GM20000 (cell line): ENCODE results near the gene LRP1-AS.
A peak's percentile ranks its signal among the peaks of the same experiment; 100 is the strongest.

ENCODE experiments used
- DNase-seq: peaks from one replicate; pipeline ENCODE4 v3.0.0; 2012; ENCODE audit warnings: low spot score
- TF ChIP-seq, protein P1 (sequence below): IDR thresholded peaks from 2 replicates; pipeline ENCODE4 v1.5.1; 2012; ENCODE audit warnings: mild to moderate bottlenecking, control low read depth; ENCODE audit errors: extremely low read depth, missing control alignments

LRP1-AS gene

GRCh38 chr12:57173683-57174082 is 26.3 kb upstream of the LRP1-AS start:
- DNase-seq = no peak
- TF ChIP-seq, protein P1, sequence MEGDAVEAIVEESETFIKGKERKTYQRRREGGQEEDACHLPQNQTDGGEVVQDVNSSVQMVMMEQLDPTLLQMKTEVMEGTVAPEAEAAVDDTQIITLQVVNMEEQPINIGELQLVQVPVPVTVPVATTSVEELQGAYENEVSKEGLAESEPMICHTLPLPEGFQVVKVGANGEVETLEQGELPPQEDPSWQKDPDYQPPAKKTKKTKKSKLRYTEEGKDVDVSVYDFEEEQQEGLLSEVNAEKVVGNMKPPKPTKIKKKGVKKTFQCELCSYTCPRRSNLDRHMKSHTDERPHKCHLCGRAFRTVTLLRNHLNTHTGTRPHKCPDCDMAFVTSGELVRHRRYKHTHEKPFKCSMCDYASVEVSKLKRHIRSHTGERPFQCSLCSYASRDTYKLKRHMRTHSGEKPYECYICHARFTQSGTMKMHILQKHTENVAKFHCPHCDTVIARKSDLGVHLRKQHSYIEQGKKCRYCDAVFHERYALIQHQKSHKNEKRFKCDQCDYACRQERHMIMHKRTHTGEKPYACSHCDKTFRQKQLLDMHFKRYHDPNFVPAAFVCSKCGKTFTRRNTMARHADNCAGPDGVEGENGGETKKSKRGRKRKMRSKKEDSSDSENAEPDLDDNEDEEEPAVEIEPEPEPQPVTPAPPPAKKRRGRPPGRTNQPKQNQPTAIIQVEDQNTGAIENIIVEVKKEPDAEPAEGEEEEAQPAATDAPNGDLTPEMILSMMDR = no peak

GRCh38 chr12:57173089-57173488 is 25.7 kb upstream of the LRP1-AS start:
- TF ChIP-seq, protein P1 = peak; percentile 67
- DNase-seq = peak; percentile 68

DNA sequence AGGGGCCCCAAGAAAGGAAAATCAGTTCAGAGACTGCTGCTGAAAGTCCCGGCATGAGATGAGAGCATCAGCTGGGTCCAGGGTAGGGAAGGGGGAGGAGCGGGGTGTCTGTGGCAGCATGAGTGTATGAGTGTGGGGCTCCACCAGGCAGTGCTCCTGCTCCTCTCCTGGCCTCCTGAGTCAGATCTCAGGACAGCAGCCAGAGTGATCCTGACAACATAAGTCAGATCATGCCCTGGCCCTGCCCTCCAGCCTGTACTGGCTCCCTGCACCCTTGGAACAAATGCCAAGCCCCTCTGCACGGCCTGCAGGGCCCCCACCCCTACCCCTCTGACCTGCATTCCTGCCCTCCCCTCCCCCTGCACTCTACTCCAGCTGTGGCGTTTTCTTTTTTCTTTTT is 24.2 kb upstream of the LRP1-AS start:
- TF ChIP-seq, protein P1 = no peak
- DNase-seq = no peak

- DNase-seq = no peak
- TF ChIP-seq, protein P1 = no peak
Measured at GRCh38 chr12:57170927-57171326, 23.5 kb upstream of the LRP1-AS start.

- no peak for DNase-seq
- TF ChIP-seq, protein P1 = no peak
Measured at GRCh38 chr12:57170408-57170807, 23.0 kb upstream of the LRP1-AS start.

GRCh38 chr12:57169969-57170368 is 22.6 kb upstream of the LRP1-AS start:
- TF ChIP-seq, protein P1 = no peak
- no peak for DNase-seq

- TF ChIP-seq, protein P1 = no peak
- DNase-seq = no peak
Measured at GRCh38 chr12:57169046-57169795, 21.8 kb upstream of the LRP1-AS start.
